SU-DHL-6 (cell line): ENCODE measurements around the gene ADM5.

ENCODE experiments used
- EZH2phosphoT487 ChIP-seq: fragments of 200-600 bp; sonication (generic), shearing (Covaris generic); conservative IDR thresholded peaks from 2 replicates; pipeline ENCODE4 v1.6.1; 2018; ENCODE audit warnings: mild to moderate bottlenecking, antibody characterized with exemption, low read length, moderate library complexity, mixed read lengths
- TF ChIP-seq, protein P1 (sequence below): fragments of 200-600 bp; sonication (generic); IDR thresholded peaks from one replicate; pipeline ENCODE4 v1.5.1; 2017; ENCODE audit warnings: antibody characterized with exemption, mild to moderate bottlenecking, low read length, moderate library complexity; ENCODE audit not compliant: insufficient read depth, poor library complexity, severe bottlenecking

DNA sequence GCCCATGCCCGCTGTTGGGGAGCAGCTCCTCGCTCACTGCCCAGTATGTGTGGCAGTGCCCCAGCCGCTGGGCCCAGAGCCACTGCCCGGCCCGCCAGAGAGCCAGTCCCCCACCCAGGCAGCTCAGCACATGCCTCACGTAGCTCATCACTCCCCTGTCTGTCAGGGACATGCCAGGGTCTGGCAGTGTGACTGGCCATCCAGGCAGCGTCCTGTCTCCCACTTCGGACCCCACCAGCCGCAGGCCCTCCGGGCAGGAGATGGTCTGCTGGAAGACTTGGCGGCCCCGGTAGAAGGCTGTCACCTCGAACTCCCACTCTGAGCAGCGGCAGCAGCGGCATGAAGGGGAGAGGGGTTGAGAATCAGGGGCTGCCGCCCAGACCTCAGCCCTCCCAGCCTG, 27.4 kb upstream of the ADM5 start:
- TF ChIP-seq, protein P1, sequence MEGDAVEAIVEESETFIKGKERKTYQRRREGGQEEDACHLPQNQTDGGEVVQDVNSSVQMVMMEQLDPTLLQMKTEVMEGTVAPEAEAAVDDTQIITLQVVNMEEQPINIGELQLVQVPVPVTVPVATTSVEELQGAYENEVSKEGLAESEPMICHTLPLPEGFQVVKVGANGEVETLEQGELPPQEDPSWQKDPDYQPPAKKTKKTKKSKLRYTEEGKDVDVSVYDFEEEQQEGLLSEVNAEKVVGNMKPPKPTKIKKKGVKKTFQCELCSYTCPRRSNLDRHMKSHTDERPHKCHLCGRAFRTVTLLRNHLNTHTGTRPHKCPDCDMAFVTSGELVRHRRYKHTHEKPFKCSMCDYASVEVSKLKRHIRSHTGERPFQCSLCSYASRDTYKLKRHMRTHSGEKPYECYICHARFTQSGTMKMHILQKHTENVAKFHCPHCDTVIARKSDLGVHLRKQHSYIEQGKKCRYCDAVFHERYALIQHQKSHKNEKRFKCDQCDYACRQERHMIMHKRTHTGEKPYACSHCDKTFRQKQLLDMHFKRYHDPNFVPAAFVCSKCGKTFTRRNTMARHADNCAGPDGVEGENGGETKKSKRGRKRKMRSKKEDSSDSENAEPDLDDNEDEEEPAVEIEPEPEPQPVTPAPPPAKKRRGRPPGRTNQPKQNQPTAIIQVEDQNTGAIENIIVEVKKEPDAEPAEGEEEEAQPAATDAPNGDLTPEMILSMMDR = no peak
- no peak for TF ChIP-seq EZH2phosphoT487
